ENCODE measurements around the gene EMC9.

- TF ChIP-seq, protein P1, sequence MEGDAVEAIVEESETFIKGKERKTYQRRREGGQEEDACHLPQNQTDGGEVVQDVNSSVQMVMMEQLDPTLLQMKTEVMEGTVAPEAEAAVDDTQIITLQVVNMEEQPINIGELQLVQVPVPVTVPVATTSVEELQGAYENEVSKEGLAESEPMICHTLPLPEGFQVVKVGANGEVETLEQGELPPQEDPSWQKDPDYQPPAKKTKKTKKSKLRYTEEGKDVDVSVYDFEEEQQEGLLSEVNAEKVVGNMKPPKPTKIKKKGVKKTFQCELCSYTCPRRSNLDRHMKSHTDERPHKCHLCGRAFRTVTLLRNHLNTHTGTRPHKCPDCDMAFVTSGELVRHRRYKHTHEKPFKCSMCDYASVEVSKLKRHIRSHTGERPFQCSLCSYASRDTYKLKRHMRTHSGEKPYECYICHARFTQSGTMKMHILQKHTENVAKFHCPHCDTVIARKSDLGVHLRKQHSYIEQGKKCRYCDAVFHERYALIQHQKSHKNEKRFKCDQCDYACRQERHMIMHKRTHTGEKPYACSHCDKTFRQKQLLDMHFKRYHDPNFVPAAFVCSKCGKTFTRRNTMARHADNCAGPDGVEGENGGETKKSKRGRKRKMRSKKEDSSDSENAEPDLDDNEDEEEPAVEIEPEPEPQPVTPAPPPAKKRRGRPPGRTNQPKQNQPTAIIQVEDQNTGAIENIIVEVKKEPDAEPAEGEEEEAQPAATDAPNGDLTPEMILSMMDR (IDR thresholded peaks at IDR 0.05; ENCODE audit: low read length) = no peak
- TF ChIP-seq EZH2phosphoT487 (IDR thresholded peaks at IDR 0.05; ENCODE audit: low read length) (no peak), EZH2 (optimal IDR thresholded peaks at IDR 0.05; ENCODE audit: low read depth, low read length) (no peak)
Observed at GRCh38 chr14:24172261-24172860, 31.0 kb upstream of the EMC9 start.
